HepG2 (cell line): ENCODE results near the gene GTF2F2. TPM values are rescaled to one million over a fixed set of nuclear protein-coding genes. Genes with fewer than 3 reads are reported as not detected.

ENCODE experiments used
- ATAC-seq: fragments of 200-7000 bp; cut with Tn5 transposase; 3 replicates; pipeline ENCODE4 v1.9.1; 2020; ENCODE audit warnings: mild to moderate bottlenecking, moderate library complexity
- BruUV-seq: library from RNA; stranded (reverse); fragments of 400-500 nt; replicated peaks from 2 replicates; lab custom pipeline; 2021; lab: Mats Ljungman, UMichigan
- CTCF ChIA-PET: fragments of 300-600 bp; formaldehyde crosslinking; extraction: SDS; loops from one replicate; lab custom pipeline; 2021; ENCODE audit warnings: low total read pairs, inconsistent platforms, low intra/inter-chr PET ratio; lab: Yijun Ruan, JAX
- POLR2A ChIA-PET: fragments of 350-600 bp; sonication (Branson Sonifier 250); formaldehyde crosslinking; loops from one replicate; lab custom pipeline; 2020; ENCODE audit warnings: antibody characterized with exemption, inconsistent platforms; lab: Yijun Ruan, JAX
- DNase-seq: peaks from one replicate; pipeline ENCODE4 v3.0.0-alpha.2; 2015; ENCODE audit warnings: low spot score
- FAIRE-seq: peaks from 3 replicates; lab custom pipeline; 2011; peaks lifted over from hg19 to GRCh38; lab: Jason Lieb, UNC
- H2AFZ ChIP-seq: one replicate; pipeline ENCODE4 v1.6.1; 2011; ENCODE audit warnings: low read length, inconsistent platforms
- H3K27ac ChIP-seq: fragments of 300-600 bp; 3 replicates; pipeline ENCODE4 v1.8.0; 2011; ENCODE audit warnings: mixed run types, mild to moderate bottlenecking, mixed read lengths, low read length, inconsistent platforms; ENCODE audit not compliant: insufficient read depth; ENCODE audit errors: extremely low read length
- H3K27me3 ChIP-seq, 2 experiments: fragments of 200-600 bp in 1 of 2; 2 replicates in 1 of 2; 3 replicates in 1 of 2; pipeline versions ENCODE4 v1.6.0 to v1.8.0; 2011; ENCODE audit warnings: low read length in 2 of 2, mild to moderate bottlenecking in 2 of 2, moderate library complexity in 2 of 2, inconsistent platforms in 1 of 2; ENCODE audit not compliant: insufficient read depth in 2 of 2, control insufficient read depth in 1 of 2
- H3K36me3 ChIP-seq, 2 experiments: fragments of 200-600 bp in 1 of 2; replicated peaks in 1 of 2; 2 replicates in 1 of 2; 3 replicates in 1 of 2; pipeline versions ENCODE4 v1.5.1 to v1.8.0; 2011; ENCODE audit warnings: low read length in 2 of 2, inconsistent platforms in 1 of 2; ENCODE audit not compliant: insufficient read depth in 2 of 2, control insufficient read depth in 1 of 2
- H3K4me1 ChIP-seq: 2 replicates; pipeline ENCODE4 v1.5.1; 2012; ENCODE audit warnings: low read length, inconsistent platforms; ENCODE audit not compliant: insufficient read depth
- H3K4me2 ChIP-seq: 2 replicates; pipeline ENCODE4 v1.6.0; 2011; ENCODE audit warnings: low read depth, low read length, inconsistent platforms
- H3K4me3 ChIP-seq, 3 experiments: fragments of 200-600 bp in 1 of 3; sonication (generic), shearing (Covaris generic) in 1 of 3; replicated peaks in 1 of 3; 2 replicates each; pipeline ENCODE4 v1.5.1; 2011 to 2016; ENCODE audit warnings: low read length in 3 of 3, inconsistent platforms in 2 of 3, low read depth in 2 of 3, mild to moderate bottlenecking in 2 of 3, control low read depth in 1 of 3, mixed read lengths in 1 of 3; ENCODE audit not compliant: insufficient read depth in 1 of 3
- H3K79me2 ChIP-seq: one replicate; pipeline ENCODE4 v1.6.1; 2011; ENCODE audit warnings: low read length, inconsistent platforms; ENCODE audit not compliant: insufficient read depth
- H3K9ac ChIP-seq: 2 replicates; pipeline ENCODE4 v1.6.0; 2011; ENCODE audit warnings: mild to moderate bottlenecking, low read depth, low read length, inconsistent platforms; ENCODE audit not compliant: insufficient read depth
- H3K9me3 ChIP-seq: 2 replicates; pipeline ENCODE4 v1.5.1; 2012; ENCODE audit warnings: mild to moderate bottlenecking, low read length
- H4K20me1 ChIP-seq: 2 replicates; pipeline ENCODE4 v1.6.0; 2011; ENCODE audit warnings: inconsistent platforms, mild to moderate bottlenecking, low read length, moderate library complexity; ENCODE audit not compliant: insufficient read depth
- CEBPB ChIP-seq: IDR thresholded peaks from 2 replicates; pipeline ENCODE4 v1.6.1; 2011; ENCODE audit warnings: low read depth, low read length, improper control_type of control experiment, borderline replicate concordance
- HHEX ChIP-seq: IDR thresholded peaks from 2 replicates; pipeline ENCODE4 v1.6.1; 2016; ENCODE audit warnings: control low read depth
- HNRNPK ChIP-seq: fragments of 200-400 bp; formaldehyde crosslinking; IDR thresholded peaks from 2 replicates; pipeline ENCODE4 v1.6.1; 2018; ENCODE audit warnings: low read length, low read depth, moderate library complexity, mild to moderate bottlenecking; ENCODE audit not compliant: poor library complexity, severe bottlenecking
- MED13 ChIP-seq: sonication (generic); formaldehyde crosslinking; IDR thresholded peaks from 2 replicates; pipeline ENCODE4 v1.5.0; 2020; ENCODE audit warnings: missing genetic modification reagents
- TCF7L2 ChIP-seq: IDR thresholded peaks from 2 replicates; pipeline ENCODE4 v1.6.1; 2011; ENCODE audit warnings: mild to moderate bottlenecking, low read depth, low read length, moderate library complexity
- ZFP36L2 ChIP-seq: sonication (generic); formaldehyde crosslinking; IDR thresholded peaks from 2 replicates; pipeline ENCODE4 v1.4.0; 2020; ENCODE audit warnings: missing genetic modification reagents
- ZKSCAN1 ChIP-seq: fragments of 150-350 bp; IDR thresholded peaks from 2 replicates; pipeline ENCODE4 v1.6.1; 2014; ENCODE audit warnings: low read length
- ZNF781 ChIP-seq: sonication (generic); formaldehyde crosslinking; IDR thresholded peaks from 2 replicates; pipeline ENCODE4 v1.5.1; 2020; ENCODE audit warnings: borderline replicate concordance, mild to moderate bottlenecking, missing genetic modification reagents; ENCODE audit errors: not compliant biosample characterization
- WGBS: methylation state at CpG from one replicate; pipeline ENCODE4 v1.1.6; 2017; ENCODE audit warnings: low lambda C conversion rate; 5-methylcytosine and 5-hydroxymethylcytosine counted together
- in situ Hi-C: cut with HindIII; loops from 2 replicates; pipeline ENCODE4 v1.10.0; 2017; ENCODE audit warnings: low pct_unique_long_range_greater_than_20kb; ENCODE audit not compliant: extremely low pct_ligation_motif_present
- intact Hi-C: fragments of 100-400 bp; cut with micrococcal nuclease; formaldehyde crosslinking; loops from one replicate; pipeline ENCODE4 v1.10.0; 2022; ENCODE audit not compliant: unreplicated experiment
- polyA plus RNA-seq, 8 experiments: library from polyadenylated mRNA; depleted of rRNA in 3 of 8; stranded (reverse) in 7 of 8; unstranded in 1 of 8; fragments of >200 nt; fragmentation: Illumina TruSeq in 4 of 8; extraction: Trizol in 4 of 8; gene quantifications; 2 replicates each; pipeline versions ENCODE4 v1.2.1 to v1.2.3, GENCODE V29; 2011 to 2016; ENCODE audit warnings: low read depth in 4 of 8, missing spikeins in 1 of 8, mixed read lengths in 1 of 8; ENCODE audit not compliant: insufficient read depth in 1 of 8
- total RNA-seq, 5 experiments: library from RNA; depleted of rRNA; stranded (reverse); fragments of >200 nt; fragmentation: Illumina TruSeq; extraction: Trizol; gene quantifications; 2 replicates each; pipeline ENCODE4 v1.2.3, GENCODE V29; 2016; ENCODE audit warnings: low read depth in 1 of 5
- TF ChIP-seq, protein P1 (sequence below): sonication (generic); formaldehyde crosslinking; conservative IDR thresholded peaks from 2 replicates; pipeline ENCODE4 v1.4.0; 2020; ENCODE audit warnings: missing genetic modification reagents

GTF2F2 gene
- total and polyA plus RNA-seq, 2 of the 13 experiments (the other 11 are each of a cell fraction or from before 2014, with no cell fraction given) = 10.6 to 32.8 TPM

DNA sequence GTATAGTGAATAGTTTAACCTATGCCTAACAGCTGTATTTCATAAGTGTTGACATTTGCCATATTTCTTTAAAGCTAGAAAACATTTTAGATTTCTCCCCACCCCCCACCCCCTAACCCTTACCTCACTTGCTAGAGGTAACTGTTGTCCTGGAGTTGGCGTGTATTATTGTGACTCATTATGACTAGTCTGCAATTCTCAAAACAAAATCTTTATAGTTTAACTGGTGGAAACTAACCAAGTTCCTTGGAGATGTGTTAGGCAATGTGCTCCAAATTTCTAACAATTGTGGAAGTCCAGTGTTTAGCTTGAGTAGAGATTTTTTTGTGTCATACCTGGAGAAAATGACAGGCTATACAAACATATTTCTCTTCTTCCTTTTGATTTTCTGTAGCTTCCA lies 42.5 kb downstream of the GTF2F2 start:
- Histone ChIP-seq H3K36me3 (peaks cover 1 to 2% of the 10 kb centered on the region in 2 experiments; a peak in 3 of 5 replicates), H4K20me1 (no peaks in the 10 kb centered on the region; the same call in 1 of the 2 replicates), H3K4me3 (no peak overlapping the region), H3K4me1 (no peaks in the 10 kb centered on the region), H3K9me3 (no peaks in the 10 kb centered on the region), H2AFZ (no peak overlapping the region), H3K27ac (no peak overlapping the region), H3K27me3 (no peaks in the 10 kb centered on the region), H3K4me2 (no peak overlapping the region)
- in situ Hi-C loops = no loop called here
- ChIA-PET POLR2A (no interaction called here), CTCF (no interaction called here)
- BruUV-seq = no TSS peak
- no peak for ATAC-seq
- intact Hi-C loops = no loop called here
- 92% methylated on average over 1 of the region's 1 CpG for WGBS
- TF ChIP-seq ZKSCAN1 (no peak), HNRNPK (peak; percentile 25)
- TF ChIP-seq, all 625 proteins: peak for 1
- FAIRE-seq = no peak
- no peak for DNase-seq
- Histone ChIP-seq H3K9ac (no peak overlapping the region), H3K79me2 (no peaks in the 10 kb centered on the region)

DNA sequence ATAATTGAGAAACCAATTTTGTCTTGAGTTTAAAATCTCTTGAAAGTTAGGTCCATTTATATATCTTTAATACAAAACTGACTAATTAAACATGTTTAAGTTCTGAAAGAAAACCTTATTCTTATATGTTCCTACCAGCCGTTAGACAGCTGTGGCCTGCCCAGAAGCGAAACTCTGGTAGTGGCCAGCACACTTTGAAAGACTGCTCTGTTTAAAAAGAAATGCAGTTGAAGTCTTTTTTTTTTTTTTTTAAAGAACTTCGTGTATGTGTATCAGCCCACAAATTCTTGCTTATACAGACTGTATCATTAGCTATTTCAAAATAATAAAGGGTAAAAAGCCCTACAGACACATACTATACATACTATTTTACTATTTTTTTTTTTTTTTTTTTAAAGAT lies 46.5 kb downstream of the GTF2F2 start:
- intact Hi-C loops = no loop called here
- FAIRE-seq = no peak
- TF ChIP-seq, protein P1, sequence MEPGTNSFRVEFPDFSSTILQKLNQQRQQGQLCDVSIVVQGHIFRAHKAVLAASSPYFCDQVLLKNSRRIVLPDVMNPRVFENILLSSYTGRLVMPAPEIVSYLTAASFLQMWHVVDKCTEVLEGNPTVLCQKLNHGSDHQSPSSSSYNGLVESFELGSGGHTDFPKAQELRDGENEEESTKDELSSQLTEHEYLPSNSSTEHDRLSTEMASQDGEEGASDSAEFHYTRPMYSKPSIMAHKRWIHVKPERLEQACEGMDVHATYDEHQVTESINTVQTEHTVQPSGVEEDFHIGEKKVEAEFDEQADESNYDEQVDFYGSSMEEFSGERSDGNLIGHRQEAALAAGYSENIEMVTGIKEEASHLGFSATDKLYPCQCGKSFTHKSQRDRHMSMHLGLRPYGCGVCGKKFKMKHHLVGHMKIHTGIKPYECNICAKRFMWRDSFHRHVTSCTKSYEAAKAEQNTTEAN (CRISPR knock-in tag) = no peak
- no peak for TF ChIP-seq ZFP36L2 (CRISPR knock-in tag)
- no peak for TF ChIP-seq CEBPB
- TF ChIP-seq HHEX (CRISPR knock-in tag) = no peak
- no peak for TF ChIP-seq ZNF781
- no peak for TF ChIP-seq TCF7L2
- no peak for TF ChIP-seq MED13
- Histone ChIP-seq H3K27me3 (no peaks in the 10 kb centered on the region), H3K36me3 (peaks cover 3 to 4% of the 10 kb centered on the region in 2 experiments; a peak in 3 of 5 replicates), H3K79me2 (no peaks in the 10 kb centered on the region), H3K4me2 (no peak overlapping the region), H2AFZ (no peak overlapping the region), H3K9me3 (no peaks in the 10 kb centered on the region), H3K4me3 (no peak overlapping the region), H3K4me1 (no peaks in the 10 kb centered on the region), H4K20me1 (no peaks in the 10 kb centered on the region), H3K27ac (no peak overlapping the region), H3K9ac (no peak overlapping the region)
- DNase-seq = no peak
- ChIA-PET POLR2A (no interaction called here), CTCF (no interaction called here)
- in situ Hi-C loops = no loop called here
- ATAC-seq = no peak
- 94% methylated on average over 3 of the region's 3 CpGs for WGBS
- no TSS peak for BruUV-seq
